Mesendoderm (in vitro differentiated cells): ENCODE results near the gene SLC12A1.

ENCODE experiments used
- DNase-seq: peaks from one replicate; pipeline ENCODE4 v3.0.0; 2013
- H2AK5ac ChIP-seq: 2 replicates; pipeline ENCODE4 v1.6.1; 2013; ENCODE audit warnings: low read length, inconsistent platforms
- H2BK120ac ChIP-seq: 2 replicates; pipeline ENCODE4 v1.6.1; 2013; ENCODE audit warnings: low read depth, mild to moderate bottlenecking, low read length, moderate library complexity, mixed read lengths
- H2BK15ac ChIP-seq: replicated peaks from 2 replicates; pipeline ENCODE4 v1.6.1; 2013; ENCODE audit warnings: low read depth, mild to moderate bottlenecking, moderate library complexity
- H2BK5ac ChIP-seq: 2 replicates; pipeline ENCODE4 v1.6.1; 2013; ENCODE audit warnings: low read length, inconsistent platforms
- H3K18ac ChIP-seq: 2 replicates; pipeline ENCODE4 v1.6.1; 2013; ENCODE audit warnings: mild to moderate bottlenecking, low read length, mixed read lengths
- H3K23ac ChIP-seq: one replicate; pipeline ENCODE4 v1.6.1; 2013; ENCODE audit warnings: low read length
- H3K27ac ChIP-seq: 2 replicates; pipeline ENCODE4 v1.5.1; 2013; ENCODE audit warnings: low read depth, mild to moderate bottlenecking, inconsistent platforms, low read length, moderate library complexity
- H3K27me3 ChIP-seq: 2 replicates; pipeline ENCODE4 v1.6.1; 2013; ENCODE audit warnings: low read length, control low read depth, mild to moderate bottlenecking, inconsistent platforms; ENCODE audit not compliant: insufficient read depth, poor library complexity
- H3K36me3 ChIP-seq: 2 replicates; pipeline ENCODE4 v1.6.1; 2013; ENCODE audit warnings: low read length, inconsistent platforms; ENCODE audit not compliant: control insufficient read depth, insufficient read depth
- H3K4ac ChIP-seq: one replicate; pipeline ENCODE4 v1.6.1; 2013; ENCODE audit warnings: low read depth, mild to moderate bottlenecking, low read length, moderate library complexity
- H3K4me1 ChIP-seq: 2 replicates; pipeline ENCODE4 v1.6.1; 2013; ENCODE audit warnings: low read depth, low read length, inconsistent platforms; ENCODE audit not compliant: control insufficient read depth
- H3K4me2 ChIP-seq: 2 replicates; pipeline ENCODE4 v1.6.1; 2013; ENCODE audit warnings: low read length
- H3K4me3 ChIP-seq: 2 replicates; pipeline ENCODE4 v1.5.1; 2013; ENCODE audit warnings: mild to moderate bottlenecking, low read length
- H3K56ac ChIP-seq: one replicate; pipeline ENCODE4 v1.6.1; 2013; ENCODE audit warnings: low read length
- H3K79me1 ChIP-seq: 2 replicates; pipeline ENCODE4 v1.6.1; 2013; ENCODE audit warnings: low read length, inconsistent platforms
- H3K79me2 ChIP-seq: 2 replicates; pipeline ENCODE4 v1.6.1; 2013; ENCODE audit warnings: mild to moderate bottlenecking, low read length; ENCODE audit not compliant: control insufficient read depth, insufficient read depth
- H3K9ac ChIP-seq: 2 replicates; pipeline ENCODE4 v1.6.1; 2013; ENCODE audit warnings: low read length, inconsistent platforms
- H4K5ac ChIP-seq: one replicate; pipeline ENCODE4 v1.6.1; 2013; ENCODE audit warnings: low read length
- H4K8ac ChIP-seq: one replicate; pipeline ENCODE4 v1.6.1; 2013; ENCODE audit warnings: low read depth, mild to moderate bottlenecking, control low read depth, low read length, moderate library complexity
- WGBS: extraction: QIAGEN DNeasy Blood & Tissue Kit; methylation state at CpG from one replicate; pipeline ENCODE4 v1.1.7; 2013; ENCODE audit warnings: low lambda C conversion rate, missing lambda C conversion rate; ENCODE audit not compliant: insufficient coverage; ENCODE audit errors: extremely low coverage; 5-methylcytosine and 5-hydroxymethylcytosine counted together

SLC12A1 gene

GRCh38 chr15:48177383-48177765, 28.7 kb upstream of the SLC12A1 start:
- Histone ChIP-seq H2AK5ac (no peak overlapping the region), H3K23ac (no peak overlapping the region), H2BK120ac (peak overlapping the region; percentile 40), H3K79me2 (peaks cover 16% of the 10 kb centered on the region), H3K4ac (peak overlapping the region; percentile 48), H3K27me3 (no peaks in the 10 kb centered on the region), H4K8ac (no peak overlapping the region), H3K4me2 (peak overlapping the region; percentile 43), H3K9ac (peak overlapping the region; percentile 67), H3K18ac (peak overlapping the region; percentile 13), H3K27ac (no peak overlapping the region), H3K56ac (peak overlapping the region; percentile 92), H3K4me1 (no peaks in the 10 kb centered on the region), H3K36me3 (no peaks in the 10 kb centered on the region), H3K4me3 (peak overlapping the region; percentile 61), H3K79me1 (no peaks in the 10 kb centered on the region), H2BK15ac (no peak overlapping the region), H4K5ac (no peak overlapping the region), H2BK5ac (no peak overlapping the region)
- DNase-seq, result peak; percentile 55
- WGBS, result no CpG with 5 or more reads among the region's 10 CpGs

- peaks cover 13% of the 10 kb centered on the region for H3K79me2 ChIP-seq
These were observed 28.1 kb upstream of the SLC12A1 start, which contains the start of gene MYEF2 for GRCh38 chr15:48177766-48178647. MYEF2 (minus strand) TSS chr15:48178295; CDS start chr15:48178237, 58 bp downstream.

GRCh38 chr15:48178648-48178931, 27.5 kb upstream of the SLC12A1 start:
- H3K23ac ChIP-seq, result no peak overlapping the region
- no peak overlapping the region for H3K27ac ChIP-seq
- H3K4me1 ChIP-seq, result no peaks in the 10 kb centered on the region
- H3K56ac ChIP-seq, result peak overlapping the region; percentile 83
- no peaks in the 10 kb centered on the region for H3K36me3 ChIP-seq
- no peaks in the 10 kb centered on the region for H3K79me1 ChIP-seq
- H4K8ac ChIP-seq, result peak overlapping the region; percentile 15
- no peak for DNase-seq
- H2BK120ac ChIP-seq, result peak overlapping the region; percentile 68
- no peak overlapping the region for H4K5ac ChIP-seq
- H2BK5ac ChIP-seq, result no peak overlapping the region
- no peaks in the 10 kb centered on the region for H3K27me3 ChIP-seq
- peak overlapping the region; percentile 60 for H3K9ac ChIP-seq
- H3K4me2 ChIP-seq, result peak overlapping the region; percentile 33
- H2BK15ac ChIP-seq, result no peak overlapping the region
- peak overlapping the region; percentile 34 for H3K4me3 ChIP-seq
- H3K79me2 ChIP-seq, result peaks cover 11% of the 10 kb centered on the region
- H3K18ac ChIP-seq, result peak overlapping the region; percentile 56
- no peak overlapping the region for H3K4ac ChIP-seq
- WGBS, result no CpG with 5 or more reads among the region's 1 CpG
- no peak overlapping the region for H2AK5ac ChIP-seq

More at GRCh38 chr15:48177766-48178647, 28.1 kb upstream of the SLC12A1 start, which contains the start of gene MYEF2:
- H3K18ac ChIP-seq, result peak within 1 kb of the TSS; percentile 56
- DNase-seq, result peak; percentile 93
- H3K36me3 ChIP-seq, result no peaks in the 10 kb centered on the region
- H3K4ac ChIP-seq, result peak within 1 kb of the TSS; percentile 48
- H3K56ac ChIP-seq, result peak within 1 kb of the TSS; percentile 92
- H3K9ac ChIP-seq, result peak within 1 kb of the TSS; percentile 67
- peak within 1 kb of the TSS; percentile 70 for H3K27ac ChIP-seq
- H3K4me3 ChIP-seq, result peak within 1 kb of the TSS; percentile 61
- no CpG with 5 or more reads among the region's 71 CpGs for WGBS
- no peak within 1 kb of the TSS for H2BK15ac ChIP-seq
- peak within 1 kb of the TSS; percentile 68 for H2BK120ac ChIP-seq
- H3K79me1 ChIP-seq, result no peaks in the 10 kb centered on the region
- no peak within 1 kb of the TSS for H3K23ac ChIP-seq
- peak within 1 kb of the TSS; percentile 43 for H3K4me2 ChIP-seq
- H4K5ac ChIP-seq, result no peak within 1 kb of the TSS
- H3K27me3 ChIP-seq, result no peaks in the 10 kb centered on the region
- peak within 1 kb of the TSS; percentile 15 for H4K8ac ChIP-seq
- no peak within 1 kb of the TSS for H2AK5ac ChIP-seq
- H2BK5ac ChIP-seq, result no peak within 1 kb of the TSS
- no peaks in the 10 kb centered on the region for H3K4me1 ChIP-seq

GRCh38 chr15:48182749-48183148, 23.4 kb upstream of the SLC12A1 start:
- Histone ChIP-seq H3K23ac (no peak overlapping the region), H4K8ac (no peak overlapping the region), H3K79me1 (no peaks in the 10 kb centered on the region), H3K27me3 (no peaks in the 10 kb centered on the region), H3K18ac (no peak overlapping the region), H3K56ac (no peak overlapping the region), H3K79me2 (no peaks in the 10 kb centered on the region), H2BK120ac (no peak overlapping the region), H3K4ac (no peak overlapping the region), H3K4me1 (no peaks in the 10 kb centered on the region), H3K4me3 (no peak overlapping the region), H2AK5ac (no peak overlapping the region), H3K36me3 (no peaks in the 10 kb centered on the region), H2BK5ac (no peak overlapping the region), H3K27ac (no peak overlapping the region), H3K9ac (no peak overlapping the region), H4K5ac (no peak overlapping the region), H3K4me2 (no peak overlapping the region), H2BK15ac (no peak overlapping the region)
- no peak for DNase-seq
- WGBS, result no CpG with 5 or more reads among the region's 2 CpGs

GRCh38 chr15:48185529-48185928, 20.6 kb upstream of the SLC12A1 start:
- Histone ChIP-seq H3K36me3 (no peaks in the 10 kb centered on the region), H3K56ac (no peak overlapping the region), H3K27me3 (no peaks in the 10 kb centered on the region), H3K27ac (no peak overlapping the region), H3K9ac (no peak overlapping the region), H3K23ac (no peak overlapping the region), H3K4me2 (no peak overlapping the region), H3K79me2 (no peaks in the 10 kb centered on the region), H3K4ac (no peak overlapping the region), H2BK120ac (no peak overlapping the region), H4K5ac (no peak overlapping the region), H3K4me3 (no peak overlapping the region), H3K4me1 (no peaks in the 10 kb centered on the region), H2BK15ac (no peak overlapping the region), H2AK5ac (no peak overlapping the region), H3K18ac (no peak overlapping the region), H3K79me1 (no peaks in the 10 kb centered on the region), H4K8ac (no peak overlapping the region), H2BK5ac (no peak overlapping the region)
- no peak for DNase-seq
- WGBS, result 100% methylated on average over 1 of the region's 3 CpGs
